T-helper 2 cell (primary cell): Measurements from ENCODE around the gene CDH16.
"Not testable (repeated sequence)": the region's sequence is repeated elsewhere in the genome, so short reads cannot be mapped to it uniquely, and the experiment has no call there.

Source experiments
- DNase-seq, 5 experiments: peaks; one replicate each; pipeline versions ENCODE4 v3.0.0 to v3.0.0-alpha.2; 2012 to 2022
- total RNA-seq, 2 donors: gene quantifications; one replicate each; lab custom pipeline; 2026; lab: John Stamatoyannopoulos, UW

CDH16 gene
- total RNA-seq: 0 reads per million in 2 donors

GRCh38 chr16:66918803-66919568 lies at the start of gene CDH16:
Gene CDH16 (minus strand): TSS chr16:66918885. CDS start chr16:66918065, 820 bp downstream.
- no peak for DNase-seq

GRCh38 chr16:66964049-66964448 lies 45.4 kb upstream of the CDH16 start:
- DNase-seq: no peak

GRCh38 chr16:66961914-66962313 lies 43.2 kb upstream of the CDH16 start:
- DNase-seq: peak in 1 of 5 experiments; percentile 22

GRCh38 chr16:66961065-66961744 lies 42.5 kb upstream of the CDH16 start, which contains the start of gene CES3:
Gene CES3 (plus strand): TSS chr16:66961266. CDS start chr16:66961308, 42 bp downstream.
- peak in 3 of 5 experiments; percentile 43 to 88 (median 58) for DNase-seq

GRCh38 chr16:66960270-66960669 lies 41.6 kb upstream of the CDH16 start:
- no peak for DNase-seq

- no peak for DNase-seq
Measured at GRCh38 chr16:66959704-66960161, 41.0 kb upstream of the CDH16 start.

- DNase-seq: no peak
Measured at GRCh38 chr16:66958857-66959703, 40.4 kb upstream of the CDH16 start.

GRCh38 chr16:66956154-66956457 lies 37.4 kb upstream of the CDH16 start:
- not testable (repeated sequence) for DNase-seq

GRCh38 chr16:66955363-66956153 lies 36.9 kb upstream of the CDH16 start:
- DNase-seq: not testable (repeated sequence)

- DNase-seq: peak in 4 of 5 experiments; percentile 45 to 75 (median 60)
Measured at GRCh38 chr16:66954097-66954659, 35.5 kb upstream of the CDH16 start.

GRCh38 chr16:66953462-66954096 lies 34.9 kb upstream of the CDH16 start:
- no peak for DNase-seq

- no peak for DNase-seq
Measured at GRCh38 chr16:66952430-66953110, 33.9 kb upstream of the CDH16 start.

GRCh38 chr16:66950971-66951790 lies 32.5 kb upstream of the CDH16 start:
- DNase-seq: no peak

- DNase-seq: no peak
Measured at GRCh38 chr16:66950437-66950836, 31.8 kb upstream of the CDH16 start.

GRCh38 chr16:66949472-66949871 lies 30.8 kb upstream of the CDH16 start:
- DNase-seq: no peak

- DNase-seq: no peak
Measured at GRCh38 chr16:66948837-66949225, 30.1 kb upstream of the CDH16 start.

GRCh38 chr16:66948134-66948836 lies 29.6 kb upstream of the CDH16 start:
- DNase-seq: no peak

- DNase-seq: peak; percentile 51 to 81 (median 70)
Measured at GRCh38 chr16:66947302-66948065, 28.8 kb upstream of the CDH16 start.
